ENCODE data around the gene PROX2. TPM values are rescaled to one million over a fixed set of nuclear protein-coding genes. Genes with fewer than 3 reads are reported as not detected.

Gene PROX2
- total and polyA plus RNA-seq, 9 donors, result not detected

- no peak overlapping the region for H3K4me3 ChIP-seq
- intact Hi-C loops (cut with DNase I), result no loop called here
- H3K27me3 ChIP-seq, result no peaks in the 10 kb centered on the region
- no peak for DNase-seq
- no peaks in the 10 kb centered on the region for H3K4me1 ChIP-seq (ENCODE audit: insufficient read depth)
- H3K36me3 ChIP-seq, result no peaks in the 10 kb centered on the region
- no peaks in the 10 kb centered on the region for H3K9me3 ChIP-seq
- TF ChIP-seq EP300 (IDR thresholded peaks at IDR 0.05), result no peak
- no peak for TF ChIP-seq POLR2A (IDR thresholded peaks at IDR 0.05)
- TF ChIP-seq, protein P1, sequence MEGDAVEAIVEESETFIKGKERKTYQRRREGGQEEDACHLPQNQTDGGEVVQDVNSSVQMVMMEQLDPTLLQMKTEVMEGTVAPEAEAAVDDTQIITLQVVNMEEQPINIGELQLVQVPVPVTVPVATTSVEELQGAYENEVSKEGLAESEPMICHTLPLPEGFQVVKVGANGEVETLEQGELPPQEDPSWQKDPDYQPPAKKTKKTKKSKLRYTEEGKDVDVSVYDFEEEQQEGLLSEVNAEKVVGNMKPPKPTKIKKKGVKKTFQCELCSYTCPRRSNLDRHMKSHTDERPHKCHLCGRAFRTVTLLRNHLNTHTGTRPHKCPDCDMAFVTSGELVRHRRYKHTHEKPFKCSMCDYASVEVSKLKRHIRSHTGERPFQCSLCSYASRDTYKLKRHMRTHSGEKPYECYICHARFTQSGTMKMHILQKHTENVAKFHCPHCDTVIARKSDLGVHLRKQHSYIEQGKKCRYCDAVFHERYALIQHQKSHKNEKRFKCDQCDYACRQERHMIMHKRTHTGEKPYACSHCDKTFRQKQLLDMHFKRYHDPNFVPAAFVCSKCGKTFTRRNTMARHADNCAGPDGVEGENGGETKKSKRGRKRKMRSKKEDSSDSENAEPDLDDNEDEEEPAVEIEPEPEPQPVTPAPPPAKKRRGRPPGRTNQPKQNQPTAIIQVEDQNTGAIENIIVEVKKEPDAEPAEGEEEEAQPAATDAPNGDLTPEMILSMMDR (IDR thresholded peaks at IDR 0.05), result no peak
- WGBS, 3 donors, result 81 to 83% (median 82%) methylated on average over 5 of the region's 5 CpGs
- H3K27ac ChIP-seq, result no peak overlapping the region
Observed at GRCh38 chr14:74892745-74893144, 16.8 kb upstream of the PROX2 start.

DNA sequence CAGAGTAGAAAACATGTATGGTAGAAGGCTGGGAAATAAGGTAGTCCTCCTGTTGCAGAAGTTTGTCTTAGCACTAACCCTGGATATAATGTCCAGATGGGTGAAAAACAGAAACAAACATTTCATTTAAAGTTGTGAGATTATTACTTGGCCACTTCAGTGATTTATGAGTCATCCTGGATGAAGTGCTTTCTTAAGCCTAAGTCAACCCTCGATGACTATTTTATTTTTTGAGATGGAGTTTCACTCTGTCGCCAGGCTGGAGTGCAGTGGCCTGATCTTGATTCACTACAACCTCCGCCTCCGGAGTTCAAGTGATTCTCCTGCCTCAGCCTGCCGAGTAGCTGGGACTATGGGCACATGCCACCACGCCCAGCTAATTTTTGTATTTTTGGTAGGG, 15.9 kb upstream of the PROX2 start:
- DNase-seq, result no peak
- WGBS, 3 donors, result 82 to 87% (median 84%) methylated on average over 6 of the region's 6 CpGs
- Histone ChIP-seq H3K36me3 (no peaks in the 10 kb centered on the region), H3K9me3 (no peaks in the 10 kb centered on the region), H3K4me1 (ENCODE audit: insufficient read depth) (no peaks in the 10 kb centered on the region), H3K27ac (no peak overlapping the region), H3K4me3 (no peak overlapping the region), H3K27me3 (no peaks in the 10 kb centered on the region)
- intact Hi-C loops (cut with DNase I), result no loop called here
- no peak for TF ChIP-seq POLR2A (IDR thresholded peaks at IDR 0.05)
- TF ChIP-seq EP300 (IDR thresholded peaks at IDR 0.05), result no peak
- TF ChIP-seq, protein P1 (IDR thresholded peaks at IDR 0.05), result no peak

DNA sequence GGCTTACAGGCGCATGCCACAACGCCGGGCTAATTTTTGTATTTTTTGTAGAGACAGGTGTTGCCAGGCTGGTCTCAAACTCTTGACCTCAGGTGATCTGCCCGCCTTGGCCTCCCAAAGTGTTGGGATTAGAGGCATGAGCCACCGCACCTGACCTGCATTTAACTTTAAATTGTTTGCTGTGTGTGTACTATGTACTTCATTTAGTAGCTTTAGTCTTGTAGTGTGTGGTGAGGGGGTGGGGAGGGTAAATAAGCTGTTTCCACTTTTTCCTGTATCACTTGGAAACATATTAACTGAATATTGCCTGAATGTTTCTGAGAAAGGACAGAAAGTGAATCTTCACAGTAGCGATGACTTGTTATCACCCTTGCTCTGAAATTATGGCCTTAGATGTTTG, 14.3 kb upstream of the PROX2 start:
- Histone ChIP-seq H3K4me3 (no peak overlapping the region), H3K4me1 (ENCODE audit: insufficient read depth) (peaks cover 1% of the 10 kb centered on the region), H3K27ac (no peak overlapping the region), H3K36me3 (no peaks in the 10 kb centered on the region), H3K9me3 (no peaks in the 10 kb centered on the region), H3K27me3 (no peaks in the 10 kb centered on the region)
- intact Hi-C loops (cut with DNase I), result no loop called here
- TF ChIP-seq, protein P1 (IDR thresholded peaks at IDR 0.05), result no peak
- TF ChIP-seq EP300 (IDR thresholded peaks at IDR 0.05) (no peak), POLR2A (IDR thresholded peaks at IDR 0.05) (no peak)
- DNase-seq, result no peak
- WGBS, 3 donors, result 97 to 98% (median 97%) methylated on average over 6 of the region's 6 CpGs

GRCh38 chr14:74888164-74889158, 12.5 kb upstream of the PROX2 start:
- no peaks in the 10 kb centered on the region for H3K36me3 ChIP-seq
- DNase-seq, result no peak
- 59 to 66% (median 66%) methylated on average over 12 of the region's 12 CpGs for WGBS, 3 donors
- no peaks in the 10 kb centered on the region for H3K27me3 ChIP-seq
- peaks cover 11% of the 10 kb centered on the region for H3K4me1 ChIP-seq (ENCODE audit: insufficient read depth)
- no peak overlapping the region for H3K27ac ChIP-seq
- no peaks in the 10 kb centered on the region for H3K9me3 ChIP-seq
- H3K4me3 ChIP-seq, result no peak overlapping the region
- no peak for TF ChIP-seq POLR2A (IDR thresholded peaks at IDR 0.05)
- TF ChIP-seq EP300 (IDR thresholded peaks at IDR 0.05), result no peak
- TF ChIP-seq, protein P1 (IDR thresholded peaks at IDR 0.05), result no peak
- intact Hi-C loops (cut with DNase I), result no loop called here

All from ovary (tissue), 9 donors.